T-cell (primary cell): ENCODE measurements around the gene TRNP1. TPM values are rescaled to one million over a fixed set of nuclear protein-coding genes. Genes with fewer than 3 reads are reported as not detected.

Source experiments
- ATAC-seq, 4 experiments: fragments of 200-7000 bp in 3 of 4; fragments of 150-1000 bp in 1 of 4; cut with Tn5 transposase; replicated peaks in 1 of 4; 1 replicate in 3 of 4; 2 replicates in 1 of 4; pipeline ENCODE4 v1.10.0; 2021; ENCODE audit warnings: moderate library complexity in 3 of 4, mild to moderate bottlenecking in 2 of 4, moderate number of reproducible peaks in 1 of 4
- CTCF ChIA-PET, 2 donors: fragments of 300-600 bp; sonication (Branson Sonifier 250); formaldehyde crosslinking; loops; one replicate each; lab custom pipeline; 2022; ENCODE audit warnings: antibody characterized with exemption in 2 of 2; lab: Charles Lee
- POLR2A ChIA-PET, 2 donors: fragments of 300-600 bp; sonication (Branson Sonifier 250); formaldehyde crosslinking; loops; one replicate each; lab custom pipeline; 2022; ENCODE audit warnings: antibody characterized with exemption in 2 of 2; lab: Charles Lee
- DNase-seq, 35 experiments: peaks; one replicate each; pipeline versions ENCODE4 v3.0.0 to v3.0.0-alpha.2; 2013 to 2023
- H3K27ac ChIP-seq: one replicate; pipeline ENCODE4 v1.5.1; 2013; ENCODE audit warnings: low read length
- H3K27me3 ChIP-seq, 2 experiments: replicated peaks in 1 of 2; 1 replicate in 1 of 2; 2 replicates in 1 of 2; pipeline versions ENCODE4 v1.6.1 to v1.7.0; 2013; ENCODE audit warnings: low read length in 1 of 2, mixed read lengths in 1 of 2; ENCODE audit not compliant: control insufficient read depth in 2 of 2, insufficient read depth in 2 of 2; ENCODE audit errors: extremely low read depth in 1 of 2
- H3K36me3 ChIP-seq, 2 donors: 1 replicate in 1 of 2; 2 replicates in 1 of 2; pipeline versions ENCODE4 v1.6.1 to v1.7.0; 2013; ENCODE audit warnings: low read length in 1 of 2; ENCODE audit not compliant: control insufficient read depth in 2 of 2, insufficient read depth in 1 of 2; ENCODE audit errors: extremely low read depth in 1 of 2
- H3K4me1 ChIP-seq, 2 experiments: 1 replicate in 1 of 2; 2 replicates in 1 of 2; pipeline versions ENCODE4 v1.6.1 to v1.7.0; 2013; ENCODE audit warnings: low read length in 2 of 2, mixed read lengths in 1 of 2; ENCODE audit not compliant: insufficient read depth in 2 of 2, control insufficient read depth in 1 of 2; ENCODE audit errors: extremely low read depth in 1 of 2
- H3K4me3 ChIP-seq, 2 donors: 1 replicate in 1 of 2; 2 replicates in 1 of 2; pipeline versions ENCODE4 v1.5.1 to v1.7.0; 2013; ENCODE audit warnings: mild to moderate bottlenecking in 2 of 2, low read length in 1 of 2, moderate library complexity in 1 of 2; ENCODE audit not compliant: control insufficient read depth in 1 of 2; ENCODE audit errors: extremely low read depth in 1 of 2
- H3K9me3 ChIP-seq: 2 replicates; pipeline ENCODE4 v1.7.0; 2013
- H3K27ac Mint-ChIP-seq, 2 donors: one replicate each; pipeline ENCODE4 v1.8.0; 2020 to 2021; ENCODE audit warnings: mild to moderate bottlenecking in 2 of 2, mixed read lengths in 2 of 2
- H3K27me3 Mint-ChIP-seq, 2 donors: one replicate each; pipeline ENCODE4 v1.8.0; 2021 to 2022; ENCODE audit warnings: mixed read lengths in 2 of 2
- H3K36me3 Mint-ChIP-seq: one replicate; pipeline ENCODE4 v1.8.0; 2021; ENCODE audit warnings: mixed read lengths
- H3K4me1 Mint-ChIP-seq, 3 donors: one replicate each; pipeline ENCODE4 v1.8.0; 2020 to 2022; ENCODE audit warnings: mixed read lengths in 3 of 3, mild to moderate bottlenecking in 1 of 3
- H3K4me3 Mint-ChIP-seq, 3 donors: one replicate each; pipeline ENCODE4 v1.8.0; 2020 to 2022; ENCODE audit warnings: mild to moderate bottlenecking in 3 of 3, mixed read lengths in 3 of 3, moderate library complexity in 3 of 3
- H3K9me3 Mint-ChIP-seq, 3 donors: one replicate each; pipeline ENCODE4 v1.8.0; 2020 to 2022; ENCODE audit warnings: mixed read lengths in 3 of 3
- WGBS: methylation state at CpG from one replicate; pipeline ENCODE4 v1.1.5; 2013; ENCODE audit warnings: missing lambda C conversion rate; ENCODE audit not compliant: insufficient coverage; 5-methylcytosine and 5-hydroxymethylcytosine counted together
- total RNA-seq, 35 experiments: library from RNA in 6 of 35; stranded (reverse) in 6 of 35; fragments of 120-200 nt in 1 of 35; gene quantifications; one replicate each; pipeline versions ENCODE4 v1.2.1 to v1.2.4 and lab custom pipeline; 2013 to 2026

Gene TRNP1
- total RNA-seq, 5 donors from 2014 or later (not counting 1 experiment from before 2014, with no cell fraction given): 0.26 to 0.53 (median 0.38) TPM; not detected in 2

DNA sequence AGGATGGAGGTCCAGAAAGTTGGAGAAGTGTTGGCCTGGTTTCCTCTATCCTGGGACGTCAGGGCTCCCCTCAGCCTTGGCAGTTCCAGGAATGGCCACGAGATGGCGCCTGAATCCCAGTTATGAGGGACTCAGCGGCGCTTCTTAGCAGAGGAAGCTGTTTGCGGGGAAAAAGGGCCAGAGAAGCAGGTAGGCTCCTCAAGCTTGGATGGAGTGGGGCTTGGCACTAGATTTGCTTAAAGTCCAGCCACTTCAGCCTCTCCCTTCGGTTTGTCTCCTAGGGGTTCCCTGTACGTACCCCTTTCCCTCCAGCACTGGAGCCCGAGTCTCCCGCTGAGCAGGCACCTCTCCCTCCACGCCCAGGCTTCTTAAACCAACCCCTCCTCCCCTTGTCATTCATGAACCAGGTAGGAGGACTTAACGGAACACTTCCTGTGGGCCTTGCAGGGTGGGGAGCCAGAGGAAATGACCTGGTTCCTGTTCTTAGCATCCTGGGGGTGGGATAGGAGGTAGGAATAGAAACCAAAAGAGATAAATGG lies 51.2 kb downstream of the TRNP1 start:
- peak overlapping the region; percentile 17 to 68 (median 46) for H3K4me3 Mint-ChIP-seq
- peak overlapping the region; percentile 24 to 38 for H3K4me3 ChIP-seq
- H3K27me3 ChIP-seq: peaks cover 0 to 33% of the 10 kb centered on the region in 2 experiments
- no peaks in the 10 kb centered on the region for H3K9me3 Mint-ChIP-seq
- ATAC-seq: peak; percentile 91 to 94 (median 92)
- no peaks in the 10 kb centered on the region for H3K36me3 ChIP-seq
- peaks cover 16 to 23% (median 21%) of the 10 kb centered on the region in 3 donors for H3K4me1 Mint-ChIP-seq
- no peaks in the 10 kb centered on the region for H3K36me3 Mint-ChIP-seq
- peak overlapping the region in 1 of 2 donors; percentile 64 for H3K27ac Mint-ChIP-seq
- H3K4me1 ChIP-seq: peaks cover 8 to 19% of the 10 kb centered on the region in 2 experiments
- DNase-seq: peak; percentile 60 to 93 (median 84)
- no peaks in the 10 kb centered on the region for H3K27me3 Mint-ChIP-seq
- ChIA-PET CTCF (interaction anchor here (0.5 to 4.4 kb wide), 16 partner anchors 9 to 344 kb away, joined by 3 to 38 read pairs (median 4); no protein-coding TSS in a partner anchor), POLR2A (no interaction called here)
- no peak overlapping the region for H3K27ac ChIP-seq
- 5% methylated on average over 8 of the region's 12 CpGs for WGBS
- H3K9me3 ChIP-seq: no peaks in the 10 kb centered on the region

DNA sequence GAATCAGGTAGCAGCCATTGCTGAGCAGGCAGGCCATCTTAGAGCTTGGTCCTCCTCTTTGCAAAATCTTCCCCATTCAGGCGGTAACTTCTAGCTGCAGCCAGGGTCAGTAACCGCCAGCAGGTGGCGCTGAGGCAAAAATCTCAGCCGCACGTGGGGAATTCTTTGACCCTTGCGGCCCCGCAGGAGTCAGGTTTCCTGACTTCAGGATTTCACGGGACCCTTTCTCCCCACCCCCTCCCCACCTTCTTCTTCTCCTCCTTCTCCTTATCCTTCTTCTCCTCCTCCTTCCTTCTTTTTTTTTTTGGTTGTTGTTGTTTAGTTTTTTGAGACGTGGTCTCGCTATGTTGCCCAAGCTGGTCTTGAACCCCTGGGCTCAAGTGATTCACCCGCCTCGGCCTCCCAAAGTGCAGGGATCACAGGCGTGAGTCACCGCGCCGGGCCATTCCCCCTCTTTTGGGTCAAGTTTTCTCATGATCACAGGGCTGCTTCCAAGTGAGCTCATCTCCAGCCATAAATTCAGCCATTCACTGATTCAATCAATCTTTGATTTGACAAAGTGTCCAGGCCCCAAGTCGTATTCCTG lies 52.6 kb downstream of the TRNP1 start:
- no peak overlapping the region for H3K4me3 ChIP-seq
- CTCF ChIA-PET: interaction anchor here (0.5 to 4.4 kb wide), 15 partner anchors 8 to 784 kb away, joined by 3 to 38 read pairs (median 4); no protein-coding TSS in a partner anchor
- no peaks in the 10 kb centered on the region for H3K27me3 Mint-ChIP-seq
- ATAC-seq (peak; percentile 35 to 59 (median 43)), DNase-seq (peak in 34 of 35 experiments; percentile 20 to 83 (median 50))
- H3K27ac ChIP-seq: no peak overlapping the region
- WGBS: 30% methylated on average over 12 of the region's 17 CpGs
- H3K36me3 ChIP-seq: no peaks in the 10 kb centered on the region
- no peak overlapping the region for H3K27ac Mint-ChIP-seq
- H3K4me1 ChIP-seq: peaks cover 8 to 19% of the 10 kb centered on the region in 2 experiments
- peak overlapping the region in 1 of 3 donors; percentile 52 for H3K4me3 Mint-ChIP-seq
- H3K27me3 ChIP-seq: peaks cover 0 to 30% of the 10 kb centered on the region in 2 experiments
- no peaks in the 10 kb centered on the region for H3K9me3 Mint-ChIP-seq
- peaks cover 16 to 23% (median 21%) of the 10 kb centered on the region in 3 donors for H3K4me1 Mint-ChIP-seq
- POLR2A ChIA-PET: no interaction called here
- no peaks in the 10 kb centered on the region for H3K9me3 ChIP-seq
- H3K36me3 Mint-ChIP-seq: no peaks in the 10 kb centered on the region

DNA sequence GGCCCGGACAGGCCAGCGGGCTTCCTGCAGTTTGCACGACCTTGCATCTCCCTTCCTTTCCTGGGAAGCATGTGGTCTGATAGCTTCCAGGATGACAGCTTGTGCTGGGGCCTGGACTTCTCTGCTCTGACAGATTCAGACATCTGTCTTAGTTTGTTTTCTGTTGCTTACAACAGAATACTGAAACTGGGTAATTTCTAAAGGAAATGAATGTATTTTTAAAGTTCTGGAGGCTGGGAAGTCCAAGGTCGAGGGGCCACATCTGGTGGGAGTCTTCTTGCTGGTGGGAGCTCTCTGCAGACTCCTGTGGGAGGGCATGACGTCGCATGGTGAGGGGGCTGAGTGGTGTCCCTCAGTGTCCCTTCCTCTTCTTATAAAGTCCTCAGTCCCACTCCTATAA lies 54.4 kb downstream of the TRNP1 start:
- peaks cover 16 to 23% (median 21%) of the 10 kb centered on the region in 3 donors for H3K4me1 Mint-ChIP-seq
- ChIA-PET POLR2A (no interaction called here), CTCF (interaction anchor here in 1 of 2 donors (1.9 kb wide), 1 partner anchor 55 kb away, joined by 4 read pairs; no protein-coding TSS in a partner anchor)
- peaks cover 0 to 23% of the 10 kb centered on the region in 2 experiments for H3K27me3 ChIP-seq
- H3K4me3 ChIP-seq: no peak overlapping the region
- H3K36me3 ChIP-seq: no peaks in the 10 kb centered on the region
- no peak overlapping the region for H3K27ac ChIP-seq
- H3K9me3 Mint-ChIP-seq: no peaks in the 10 kb centered on the region
- no peaks in the 10 kb centered on the region for H3K27me3 Mint-ChIP-seq
- DNase-seq (no peak), ATAC-seq (no peak)
- H3K4me1 ChIP-seq: peaks cover 8 to 19% of the 10 kb centered on the region in 2 experiments
- no peaks in the 10 kb centered on the region for H3K36me3 Mint-ChIP-seq
- WGBS: 83% methylated on average over 4 of the region's 6 CpGs
- no peaks in the 10 kb centered on the region for H3K9me3 ChIP-seq
- no peak overlapping the region for H3K27ac Mint-ChIP-seq
- H3K4me3 Mint-ChIP-seq: no peak overlapping the region

DNA sequence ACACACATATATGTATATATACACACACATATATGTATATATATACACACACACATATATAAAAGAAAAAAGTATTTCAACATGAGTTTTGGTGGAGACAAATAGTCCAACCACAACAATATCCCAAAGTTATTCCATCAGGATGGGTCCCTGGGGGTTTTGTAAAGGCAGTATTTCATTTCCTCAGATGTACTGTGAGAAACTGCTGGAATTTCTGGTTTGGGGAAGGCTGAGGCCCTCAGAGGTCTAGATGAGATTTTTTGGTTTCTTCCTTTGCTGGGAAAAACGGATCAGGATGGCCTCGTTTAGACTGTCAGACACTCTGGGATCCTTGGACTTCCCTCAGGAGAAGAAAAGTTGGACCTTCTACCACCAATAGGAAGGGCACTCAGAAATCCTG lies 55.6 kb downstream of the TRNP1 start:
- no peak overlapping the region for H3K4me3 ChIP-seq
- no peaks in the 10 kb centered on the region for H3K36me3 ChIP-seq
- no peaks in the 10 kb centered on the region for H3K27me3 Mint-ChIP-seq
- ChIA-PET POLR2A (no interaction called here), CTCF (no interaction called here)
- H3K4me1 Mint-ChIP-seq: peaks cover 16 to 23% (median 21%) of the 10 kb centered on the region in 3 donors
- no CpG with 5 or more reads among the region's 2 CpGs for WGBS
- ATAC-seq: no peak
- no peaks in the 10 kb centered on the region for H3K36me3 Mint-ChIP-seq
- H3K9me3 ChIP-seq: no peaks in the 10 kb centered on the region
- peaks cover 0 to 23% of the 10 kb centered on the region in 2 experiments for H3K27me3 ChIP-seq
- no peak overlapping the region for H3K27ac Mint-ChIP-seq
- no peak overlapping the region for H3K4me3 Mint-ChIP-seq
- no peak for DNase-seq
- peaks cover 8 to 19% of the 10 kb centered on the region in 2 experiments for H3K4me1 ChIP-seq
- H3K27ac ChIP-seq: no peak overlapping the region
- H3K9me3 Mint-ChIP-seq: no peaks in the 10 kb centered on the region

GRCh38 chr1:27049607-27050006 lies 56.1 kb downstream of the TRNP1 start:
- Mint-ChIP-seq H3K36me3 (no peaks in the 10 kb centered on the region), H3K4me3 (no peak overlapping the region), H3K27me3 (no peaks in the 10 kb centered on the region), H3K27ac (no peak overlapping the region), H3K4me1 (peaks cover 13 to 18% (median 18%) of the 10 kb centered on the region in 3 donors), H3K9me3 (no peaks in the 10 kb centered on the region)
- H3K27me3 ChIP-seq: peaks cover 0 to 22% of the 10 kb centered on the region in 2 experiments
- ChIA-PET CTCF (no interaction called here), POLR2A (no interaction called here)
- no peak overlapping the region for H3K4me3 ChIP-seq
- no peaks in the 10 kb centered on the region for H3K9me3 ChIP-seq
- DNase-seq (no peak), ATAC-seq (no peak)
- no CpG with 5 or more reads among the region's 3 CpGs for WGBS
- peaks cover 8 to 15% of the 10 kb centered on the region in 2 experiments for H3K4me1 ChIP-seq
- H3K36me3 ChIP-seq: no peaks in the 10 kb centered on the region
- H3K27ac ChIP-seq: no peak overlapping the region
